Anterior cingulate cortex (tissue), 58 donors: ENCODE results near the gene RHO.

Experiments used
- DNase-seq, 58 donors: peaks; one replicate each; lab custom pipeline; 2025; lab: John Stamatoyannopoulos, UW

The RHO gene

DNA sequence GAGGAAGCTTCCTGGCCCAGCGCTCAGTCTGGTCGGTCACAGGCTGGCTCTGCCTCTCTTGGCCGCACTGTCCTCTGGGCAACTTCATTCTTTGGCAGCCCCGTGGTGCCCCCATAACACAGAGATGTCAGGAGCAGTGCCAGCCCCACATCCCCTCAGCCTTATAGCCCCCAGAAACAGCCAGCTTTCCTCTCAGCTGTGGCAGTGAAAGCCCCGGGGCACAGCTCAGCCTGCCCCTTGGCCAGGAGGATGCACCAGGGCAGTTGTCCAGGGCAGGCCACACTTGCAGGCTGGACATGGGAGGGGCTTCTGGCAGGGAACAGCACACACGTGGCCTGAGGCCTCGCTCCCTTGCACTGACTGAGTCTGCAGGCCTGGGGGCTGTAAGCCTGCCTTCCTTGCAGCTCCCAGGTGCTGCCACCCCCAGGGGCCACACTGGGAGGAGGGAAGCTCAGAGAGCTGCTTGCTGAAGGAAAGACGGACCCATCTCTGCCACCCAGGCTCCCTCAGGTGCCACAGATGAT lies 10.3 kb upstream of the RHO start:
- peak in 5 of 58 donors; percentile 12 to 31 (median 18) for DNase-seq

DNA sequence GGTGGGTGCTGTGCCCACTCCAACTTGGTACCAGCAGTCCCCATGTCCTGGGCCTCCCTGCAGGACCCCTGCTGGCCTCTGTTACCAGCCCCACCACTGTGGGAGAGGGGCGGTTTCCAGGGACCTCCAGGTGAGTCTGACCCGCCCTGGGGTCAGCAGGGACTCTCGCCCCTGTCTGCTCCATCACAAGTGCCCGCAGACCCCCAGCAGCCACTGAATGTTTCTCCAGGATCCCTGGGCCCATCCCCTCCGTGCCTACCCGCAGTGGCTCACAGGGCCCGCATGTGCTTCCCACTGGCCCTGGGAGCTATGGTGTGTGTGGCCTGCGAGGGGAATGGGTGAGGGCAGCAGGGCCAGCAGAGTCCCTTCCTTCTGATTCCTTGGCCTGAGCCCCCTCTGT lies 9.9 kb upstream of the RHO start:
- DNase-seq, result no peak

GRCh38 chr3:129519449-129519848 lies 9.0 kb upstream of the RHO start:
- no peak for DNase-seq

- no peak for DNase-seq
These were observed 8.3 kb upstream of the RHO start for GRCh38 chr3:129519896-129520715.

DNA sequence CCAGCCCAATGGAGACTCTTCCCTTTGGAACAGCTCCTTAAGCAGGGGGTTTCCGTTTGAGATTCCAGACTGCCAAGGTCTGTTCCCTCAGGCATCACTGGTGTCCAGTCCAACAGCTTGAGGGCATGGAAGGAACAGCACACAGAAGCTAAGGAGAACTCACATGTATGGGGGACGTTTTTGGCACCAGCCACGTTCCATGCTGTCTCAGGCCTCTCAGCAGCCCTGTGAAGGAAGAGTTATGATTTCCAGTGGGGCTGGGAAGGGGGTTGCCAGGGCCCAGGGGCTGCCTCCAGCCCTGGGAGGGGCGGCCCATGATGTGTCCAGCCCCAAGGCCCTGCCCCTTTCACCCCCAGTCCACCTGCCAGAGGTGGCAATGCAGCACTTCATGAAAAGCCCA lies 7.5 kb upstream of the RHO start:
- DNase-seq, result no peak

DNA sequence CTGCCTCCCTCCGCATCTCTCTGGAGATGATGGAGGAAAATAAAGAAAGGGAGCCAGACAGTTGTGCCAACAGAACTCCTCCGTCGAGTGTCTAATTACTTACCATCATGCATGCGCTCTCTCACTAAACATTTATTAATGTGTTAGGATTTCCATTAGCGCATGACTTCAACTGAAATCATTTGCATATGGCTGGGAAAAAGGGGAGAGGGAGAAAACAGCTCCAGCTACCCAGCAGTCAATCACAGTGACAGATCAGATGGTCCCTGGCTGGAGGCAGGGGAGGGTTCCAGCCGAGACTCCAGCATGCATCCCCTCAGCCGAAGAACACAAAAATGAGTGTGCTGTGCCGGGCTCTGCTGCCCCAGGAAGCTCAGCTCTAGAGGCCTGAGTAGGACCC lies 6.8 kb upstream of the RHO start:
- DNase-seq, result no peak

DNA sequence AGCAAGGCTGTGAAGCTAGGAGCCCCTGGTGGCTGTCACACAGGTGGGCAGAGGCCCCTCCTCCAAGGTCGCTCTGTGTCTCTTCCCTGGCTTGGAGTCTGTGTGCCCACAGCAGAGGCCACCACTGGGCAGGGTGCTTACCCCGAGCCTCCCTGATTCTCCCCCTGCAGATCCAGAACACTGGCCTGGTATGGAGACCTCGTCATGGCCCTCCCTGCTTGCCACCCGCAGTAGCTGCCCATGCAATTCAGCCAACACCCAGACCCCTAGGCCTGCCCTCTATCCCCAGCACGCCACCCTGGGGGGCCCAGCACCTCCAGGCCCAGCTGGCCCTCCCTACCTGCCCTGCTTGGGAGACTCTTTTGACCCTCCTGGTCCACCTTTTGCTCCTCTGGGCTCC lies 5.5 kb upstream of the RHO start:
- no peak for DNase-seq

GRCh38 chr3:129524081-129524480 lies 4.4 kb upstream of the RHO start:
- no peak for DNase-seq

GRCh38 chr3:129525341-129525968 lies 3.0 kb upstream of the RHO start:
- DNase-seq, result no peak

DNA sequence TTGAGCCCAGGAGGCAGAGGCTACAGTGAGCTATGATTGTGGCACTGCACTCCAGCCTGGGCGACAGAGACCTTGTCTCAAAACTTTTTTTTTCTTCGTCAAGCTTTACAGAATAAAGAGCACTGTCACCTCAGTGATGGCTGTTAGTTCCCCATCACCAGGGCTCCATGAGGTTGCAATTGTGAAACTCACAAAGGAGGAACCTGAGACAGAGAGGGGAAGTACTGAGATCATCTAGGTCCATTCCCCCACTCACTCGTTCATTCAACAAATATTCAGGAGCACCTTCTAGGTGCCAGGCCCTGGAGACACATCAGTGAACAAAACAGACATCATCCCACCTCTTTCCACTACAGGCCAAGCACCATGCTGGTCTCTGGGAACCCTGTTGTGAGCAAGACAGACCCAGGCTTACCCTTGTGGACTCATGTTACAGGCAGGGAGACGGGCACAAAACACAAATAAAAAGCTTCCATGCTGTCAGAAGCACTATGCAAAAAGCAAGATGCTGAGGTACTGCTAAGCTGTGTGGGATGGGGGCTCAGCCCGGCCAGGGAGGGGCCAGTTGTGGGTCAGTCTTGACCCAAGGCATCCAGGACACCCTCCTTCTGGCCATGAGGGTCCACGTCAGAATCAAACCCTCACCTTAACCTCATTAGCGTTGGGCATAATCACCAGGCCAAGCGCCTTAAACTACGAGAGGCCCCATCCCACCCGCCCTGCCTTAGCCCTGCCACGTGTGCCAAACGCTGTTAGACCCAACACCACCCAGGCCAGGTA lies 2.1 kb upstream of the RHO start:
- no peak for DNase-seq

DNA sequence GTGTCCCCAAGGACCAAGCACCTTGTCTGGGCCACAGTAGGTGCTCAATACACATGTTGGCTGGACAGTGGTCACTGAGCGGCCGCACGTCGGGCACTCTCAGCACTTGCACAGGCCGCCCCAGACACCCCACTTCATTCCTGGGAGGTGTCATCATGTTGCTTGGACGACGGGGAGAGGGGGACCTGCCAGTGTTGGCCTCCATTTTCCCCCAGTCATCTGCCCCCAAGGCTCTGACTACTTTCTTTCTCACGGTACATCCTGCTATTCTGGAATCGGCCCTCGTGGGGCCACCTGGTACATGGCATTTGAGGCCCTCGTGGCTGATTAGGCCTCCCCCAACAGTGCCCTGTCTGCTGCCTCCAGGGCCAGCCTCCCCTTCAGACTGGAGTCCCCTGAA lies 1.2 kb upstream of the RHO start:
- DNase-seq, result no peak

DNA sequence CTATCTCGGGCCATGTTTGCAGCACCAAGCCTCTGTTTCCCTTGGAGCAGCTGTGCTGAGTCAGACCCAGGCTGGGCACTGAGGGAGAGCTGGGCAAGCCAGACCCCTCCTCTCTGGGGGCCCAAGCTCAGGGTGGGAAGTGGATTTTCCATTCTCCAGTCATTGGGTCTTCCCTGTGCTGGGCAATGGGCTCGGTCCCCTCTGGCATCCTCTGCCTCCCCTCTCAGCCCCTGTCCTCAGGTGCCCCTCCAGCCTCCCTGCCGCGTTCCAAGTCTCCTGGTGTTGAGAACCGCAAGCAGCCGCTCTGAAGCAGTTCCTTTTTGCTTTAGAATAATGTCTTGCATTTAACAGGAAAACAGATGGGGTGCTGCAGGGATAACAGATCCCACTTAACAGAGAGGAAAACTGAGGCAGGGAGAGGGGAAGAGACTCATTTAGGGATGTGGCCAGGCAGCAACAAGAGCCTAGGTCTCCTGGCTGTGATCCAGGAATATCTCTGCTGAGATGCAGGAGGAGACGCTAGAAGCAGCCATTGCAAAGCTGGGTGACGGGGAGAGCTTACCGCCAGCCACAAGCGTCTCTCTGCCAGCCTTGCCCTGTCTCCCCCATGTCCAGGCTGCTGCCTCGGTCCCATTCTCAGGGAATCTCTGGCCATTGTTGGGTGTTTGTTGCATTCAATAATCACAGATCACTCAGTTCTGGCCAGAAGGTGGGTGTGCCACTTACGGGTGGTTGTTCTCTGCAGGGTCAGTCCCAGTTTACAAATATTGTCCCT lies 1.2 kb downstream of the RHO start:
- DNase-seq, result no peak

GRCh38 chr3:129530251-129530791 lies 1.9 kb downstream of the RHO start:
- no peak for DNase-seq

- DNase-seq, result no peak
These were observed 2.4 kb downstream of the RHO start for GRCh38 chr3:129530821-129531220.

- DNase-seq, result no peak
These were observed 3.3 kb downstream of the RHO start for GRCh38 chr3:129531699-129532098.

- no peak for DNase-seq
These were observed 3.8 kb downstream of the RHO start for GRCh38 chr3:129532261-129532660.

DNA sequence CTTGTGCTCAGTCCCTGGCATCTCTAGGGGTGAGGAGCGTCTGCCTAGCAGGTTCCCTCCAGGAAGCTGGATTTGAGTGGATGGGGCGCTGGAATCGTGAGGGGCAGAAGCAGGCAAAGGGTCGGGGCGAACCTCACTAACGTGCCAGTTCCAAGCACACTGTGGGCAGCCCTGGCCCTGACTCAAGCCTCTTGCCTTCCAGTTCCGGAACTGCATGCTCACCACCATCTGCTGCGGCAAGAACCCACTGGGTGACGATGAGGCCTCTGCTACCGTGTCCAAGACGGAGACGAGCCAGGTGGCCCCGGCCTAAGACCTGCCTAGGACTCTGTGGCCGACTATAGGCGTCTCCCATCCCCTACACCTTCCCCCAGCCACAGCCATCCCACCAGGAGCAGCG lies 5.0 kb downstream of the RHO start:
- no peak for DNase-seq

GRCh38 chr3:129534428-129535027 lies 6.1 kb downstream of the RHO start:
- no peak for DNase-seq

DNA sequence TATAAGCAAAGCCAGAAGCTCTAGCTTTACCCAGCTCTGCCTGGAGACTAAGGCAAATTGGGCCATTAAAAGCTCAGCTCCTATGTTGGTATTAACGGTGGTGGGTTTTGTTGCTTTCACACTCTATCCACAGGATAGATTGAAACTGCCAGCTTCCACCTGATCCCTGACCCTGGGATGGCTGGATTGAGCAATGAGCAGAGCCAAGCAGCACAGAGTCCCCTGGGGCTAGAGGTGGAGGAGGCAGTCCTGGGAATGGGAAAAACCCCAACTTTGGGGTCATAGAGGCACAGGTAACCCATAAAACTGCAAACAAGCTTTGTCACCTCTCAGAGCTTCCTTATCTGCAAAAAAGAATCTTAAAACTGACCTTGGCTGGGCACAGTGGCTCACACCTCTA lies 6.6 kb downstream of the RHO start:
- DNase-seq, result no peak

- no peak for DNase-seq
These were observed 7.9 kb downstream of the RHO start for GRCh38 chr3:129536374-129536667.
